Measurements from ENCODE around the gene SUB1.

DNA sequence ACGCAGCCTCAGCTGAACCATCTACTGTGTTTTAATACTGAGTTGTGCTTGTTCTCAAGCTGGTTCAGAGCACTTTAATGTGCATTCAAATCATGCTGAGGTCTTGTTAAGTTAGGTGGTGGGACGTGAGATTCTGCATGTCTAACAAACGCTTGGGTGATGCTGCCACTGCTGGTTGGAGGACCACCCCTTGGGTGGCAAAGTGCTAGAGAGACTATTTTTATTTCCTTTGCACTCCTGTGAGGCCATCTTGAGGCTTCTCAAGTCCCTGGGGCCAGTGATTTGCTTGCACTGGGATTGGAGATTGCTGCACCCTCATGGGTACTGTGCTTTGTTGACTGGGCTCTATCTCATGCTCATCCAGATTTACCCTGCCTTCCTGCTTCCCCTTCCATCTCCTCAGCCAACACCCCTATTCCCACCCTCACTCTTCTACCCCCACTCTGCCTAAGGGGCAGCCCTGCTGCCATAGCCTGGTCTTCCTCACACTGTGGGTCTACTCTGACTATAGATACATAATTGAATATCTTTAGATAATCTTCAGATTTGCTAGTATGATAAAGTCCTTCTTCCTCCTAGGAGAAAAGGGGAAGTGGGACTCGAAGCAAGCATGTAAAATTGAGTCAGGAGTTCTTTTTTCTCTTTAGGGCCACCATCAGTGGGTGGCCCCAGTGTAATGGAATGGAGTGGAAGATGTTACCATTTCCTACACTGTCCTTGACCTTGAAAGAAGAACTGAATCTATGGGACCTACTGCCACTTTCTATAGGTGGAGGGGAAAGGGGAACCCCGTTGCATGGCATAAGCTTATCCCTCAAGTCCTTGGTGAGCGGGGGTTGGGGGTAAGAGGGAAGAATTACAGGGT, 45.1 kb upstream of the SUB1 start:
- TF ChIP-seq, protein P1, sequence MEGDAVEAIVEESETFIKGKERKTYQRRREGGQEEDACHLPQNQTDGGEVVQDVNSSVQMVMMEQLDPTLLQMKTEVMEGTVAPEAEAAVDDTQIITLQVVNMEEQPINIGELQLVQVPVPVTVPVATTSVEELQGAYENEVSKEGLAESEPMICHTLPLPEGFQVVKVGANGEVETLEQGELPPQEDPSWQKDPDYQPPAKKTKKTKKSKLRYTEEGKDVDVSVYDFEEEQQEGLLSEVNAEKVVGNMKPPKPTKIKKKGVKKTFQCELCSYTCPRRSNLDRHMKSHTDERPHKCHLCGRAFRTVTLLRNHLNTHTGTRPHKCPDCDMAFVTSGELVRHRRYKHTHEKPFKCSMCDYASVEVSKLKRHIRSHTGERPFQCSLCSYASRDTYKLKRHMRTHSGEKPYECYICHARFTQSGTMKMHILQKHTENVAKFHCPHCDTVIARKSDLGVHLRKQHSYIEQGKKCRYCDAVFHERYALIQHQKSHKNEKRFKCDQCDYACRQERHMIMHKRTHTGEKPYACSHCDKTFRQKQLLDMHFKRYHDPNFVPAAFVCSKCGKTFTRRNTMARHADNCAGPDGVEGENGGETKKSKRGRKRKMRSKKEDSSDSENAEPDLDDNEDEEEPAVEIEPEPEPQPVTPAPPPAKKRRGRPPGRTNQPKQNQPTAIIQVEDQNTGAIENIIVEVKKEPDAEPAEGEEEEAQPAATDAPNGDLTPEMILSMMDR (conservative IDR thresholded peaks at IDR 0.05 in 1 of 2, IDR thresholded peaks at IDR 0.05 in 1 of 2; ENCODE audit: low read depth in 1 of 2, low read length in 2 of 2), result no peak
- TF ChIP-seq EZH2 (IDR thresholded peaks at IDR 0.05; ENCODE audit: low read length, missing control alignments), result no peak

All from fibroblast of lung (primary cell).